ENCODE results near the gene BDH2. TPM values are rescaled to one million over a fixed set of nuclear protein-coding genes. Genes with fewer than 3 reads are reported as not detected.

Gene BDH2
- polyA plus RNA-seq, 1 donor from 2014 or later, result 12.9 TPM

DNA sequence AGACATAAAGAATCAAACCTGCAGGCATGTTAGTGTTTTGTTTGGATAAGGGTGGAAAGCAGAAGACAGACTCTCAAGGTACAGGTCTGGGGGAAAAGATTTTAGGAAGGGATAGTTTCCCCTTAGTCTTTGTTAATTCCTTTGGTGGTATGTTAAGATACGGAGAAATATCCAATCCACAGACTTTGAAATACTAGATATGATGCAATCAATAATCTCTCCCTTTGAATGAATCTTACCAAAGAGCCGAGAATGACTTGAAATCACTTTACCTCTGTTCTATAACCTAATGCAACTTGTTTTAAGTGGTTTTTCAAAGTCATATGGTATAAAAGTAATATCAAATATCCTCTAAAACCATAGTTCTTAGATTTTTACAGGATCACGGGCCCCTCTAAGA lies 5.3 kb upstream of the BDH2 start:
- Histone ChIP-seq H2AFZ (ENCODE audit: low read depth, low read length) (no peak overlapping the region), H3K27ac (ENCODE audit: low read length) (no peak overlapping the region), H3K9ac (ENCODE audit: low read length) (no peak overlapping the region), H3K79me2 (replicated peaks; ENCODE audit: insufficient read depth, low read length) (no peaks in the 10 kb centered on the region), H3K36me3 (ENCODE audit: insufficient read depth, low read length) (no peaks in the 10 kb centered on the region), H3K9me2 (ENCODE audit: insufficient read depth, low read length) (no peaks in the 10 kb centered on the region), H3K4me2 (ENCODE audit: low read length) (no peak overlapping the region), H4K20me1 (ENCODE audit: insufficient read depth) (no peaks in the 10 kb centered on the region), H3F3A (ENCODE audit: insufficient read depth, low read length, poor library complexity, severe bottlenecking) (no peaks in the 10 kb centered on the region), H3K4me3 (ENCODE audit: low read length) (no peak overlapping the region), H3K9me3 (ENCODE audit: low read length) (no peaks in the 10 kb centered on the region), H3K27me3 (ENCODE audit: insufficient read depth, low read depth, low read length) (no peaks in the 10 kb centered on the region)
- no peak for TF ChIP-seq EZH2 (IDR thresholded peaks at IDR 0.05; ENCODE audit: borderline replicate concordance, insufficient read depth, low read length, poor library complexity, severe bottlenecking)
- no peak for TF ChIP-seq TAF1 (IDR thresholded peaks at IDR 0.05; ENCODE audit: low read depth)
- TF ChIP-seq MXI1 (conservative IDR thresholded peaks at IDR 0.05; ENCODE audit: poor library complexity, severe bottlenecking), result no peak
- no peak for TF ChIP-seq SMC3 (conservative IDR thresholded peaks at IDR 0.05; ENCODE audit: poor library complexity)
- TF ChIP-seq EP300 (conservative IDR thresholded peaks at IDR 0.05; ENCODE audit: poor library complexity, severe bottlenecking), result no peak
- TF ChIP-seq, protein P1, sequence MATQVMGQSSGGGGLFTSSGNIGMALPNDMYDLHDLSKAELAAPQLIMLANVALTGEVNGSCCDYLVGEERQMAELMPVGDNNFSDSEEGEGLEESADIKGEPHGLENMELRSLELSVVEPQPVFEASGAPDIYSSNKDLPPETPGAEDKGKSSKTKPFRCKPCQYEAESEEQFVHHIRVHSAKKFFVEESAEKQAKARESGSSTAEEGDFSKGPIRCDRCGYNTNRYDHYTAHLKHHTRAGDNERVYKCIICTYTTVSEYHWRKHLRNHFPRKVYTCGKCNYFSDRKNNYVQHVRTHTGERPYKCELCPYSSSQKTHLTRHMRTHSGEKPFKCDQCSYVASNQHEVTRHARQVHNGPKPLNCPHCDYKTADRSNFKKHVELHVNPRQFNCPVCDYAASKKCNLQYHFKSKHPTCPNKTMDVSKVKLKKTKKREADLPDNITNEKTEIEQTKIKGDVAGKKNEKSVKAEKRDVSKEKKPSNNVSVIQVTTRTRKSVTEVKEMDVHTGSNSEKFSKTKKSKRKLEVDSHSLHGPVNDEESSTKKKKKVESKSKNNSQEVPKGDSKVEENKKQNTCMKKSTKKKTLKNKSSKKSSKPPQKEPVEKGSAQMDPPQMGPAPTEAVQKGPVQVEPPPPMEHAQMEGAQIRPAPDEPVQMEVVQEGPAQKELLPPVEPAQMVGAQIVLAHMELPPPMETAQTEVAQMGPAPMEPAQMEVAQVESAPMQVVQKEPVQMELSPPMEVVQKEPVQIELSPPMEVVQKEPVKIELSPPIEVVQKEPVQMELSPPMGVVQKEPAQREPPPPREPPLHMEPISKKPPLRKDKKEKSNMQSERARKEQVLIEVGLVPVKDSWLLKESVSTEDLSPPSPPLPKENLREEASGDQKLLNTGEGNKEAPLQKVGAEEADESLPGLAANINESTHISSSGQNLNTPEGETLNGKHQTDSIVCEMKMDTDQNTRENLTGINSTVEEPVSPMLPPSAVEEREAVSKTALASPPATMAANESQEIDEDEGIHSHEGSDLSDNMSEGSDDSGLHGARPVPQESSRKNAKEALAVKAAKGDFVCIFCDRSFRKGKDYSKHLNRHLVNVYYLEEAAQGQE (IDR thresholded peaks at IDR 0.05; ENCODE audit: borderline replicate concordance), result no peak
- TF ChIP-seq RAD21 (conservative IDR thresholded peaks at IDR 0.05), result no peak
- TF ChIP-seq, protein P2, sequence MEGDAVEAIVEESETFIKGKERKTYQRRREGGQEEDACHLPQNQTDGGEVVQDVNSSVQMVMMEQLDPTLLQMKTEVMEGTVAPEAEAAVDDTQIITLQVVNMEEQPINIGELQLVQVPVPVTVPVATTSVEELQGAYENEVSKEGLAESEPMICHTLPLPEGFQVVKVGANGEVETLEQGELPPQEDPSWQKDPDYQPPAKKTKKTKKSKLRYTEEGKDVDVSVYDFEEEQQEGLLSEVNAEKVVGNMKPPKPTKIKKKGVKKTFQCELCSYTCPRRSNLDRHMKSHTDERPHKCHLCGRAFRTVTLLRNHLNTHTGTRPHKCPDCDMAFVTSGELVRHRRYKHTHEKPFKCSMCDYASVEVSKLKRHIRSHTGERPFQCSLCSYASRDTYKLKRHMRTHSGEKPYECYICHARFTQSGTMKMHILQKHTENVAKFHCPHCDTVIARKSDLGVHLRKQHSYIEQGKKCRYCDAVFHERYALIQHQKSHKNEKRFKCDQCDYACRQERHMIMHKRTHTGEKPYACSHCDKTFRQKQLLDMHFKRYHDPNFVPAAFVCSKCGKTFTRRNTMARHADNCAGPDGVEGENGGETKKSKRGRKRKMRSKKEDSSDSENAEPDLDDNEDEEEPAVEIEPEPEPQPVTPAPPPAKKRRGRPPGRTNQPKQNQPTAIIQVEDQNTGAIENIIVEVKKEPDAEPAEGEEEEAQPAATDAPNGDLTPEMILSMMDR (IDR thresholded peaks at IDR 0.05; ENCODE audit: poor library complexity, severe bottlenecking), result no peak
- TF ChIP-seq POLR2AphosphoS5 (IDR thresholded peaks at IDR 0.05), result no peak

DNA sequence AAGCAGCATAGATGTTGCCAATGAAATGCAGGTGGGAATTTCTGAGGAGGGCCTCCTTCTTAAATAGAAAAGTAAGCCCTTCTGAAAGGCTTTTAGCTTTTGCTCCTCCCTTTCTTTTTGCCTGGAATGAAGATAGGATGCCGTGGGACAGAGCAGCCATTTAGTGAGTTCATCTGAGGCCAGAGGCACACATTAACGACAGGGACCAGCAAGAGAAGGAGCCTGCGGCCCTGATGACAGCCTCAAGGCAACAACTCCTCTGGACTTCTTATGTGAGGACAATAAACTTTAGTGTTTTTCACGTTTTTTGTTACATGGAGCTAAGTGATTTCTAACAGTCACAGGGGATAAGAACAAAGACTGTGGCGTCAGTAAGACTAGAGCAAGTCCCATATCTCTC lies 1.1 kb upstream of the BDH2 start:
- Histone ChIP-seq H3K79me2 (replicated peaks; ENCODE audit: insufficient read depth, low read length) (peaks cover 11% of the 10 kb centered on the region), H3K9me2 (ENCODE audit: insufficient read depth, low read length) (no peaks in the 10 kb centered on the region), H3F3A (ENCODE audit: insufficient read depth, low read length, poor library complexity, severe bottlenecking) (no peaks in the 10 kb centered on the region), H2AFZ (ENCODE audit: low read depth, low read length) (no peak overlapping the region), H3K4me2 (ENCODE audit: low read length) (no peak overlapping the region), H4K20me1 (ENCODE audit: insufficient read depth) (no peaks in the 10 kb centered on the region), H3K9me3 (ENCODE audit: low read length) (no peaks in the 10 kb centered on the region), H3K27me3 (ENCODE audit: insufficient read depth, low read depth, low read length) (no peaks in the 10 kb centered on the region), H3K27ac (ENCODE audit: low read length) (no peak overlapping the region), H3K9ac (ENCODE audit: low read length) (no peak overlapping the region), H3K36me3 (ENCODE audit: insufficient read depth, low read length) (no peaks in the 10 kb centered on the region), H3K4me3 (ENCODE audit: low read length) (no peak overlapping the region)
- TF ChIP-seq MXI1 (conservative IDR thresholded peaks at IDR 0.05; ENCODE audit: poor library complexity, severe bottlenecking), result no peak
- TF ChIP-seq EP300 (conservative IDR thresholded peaks at IDR 0.05; ENCODE audit: poor library complexity, severe bottlenecking), result no peak
- no peak for TF ChIP-seq EZH2 (IDR thresholded peaks at IDR 0.05; ENCODE audit: borderline replicate concordance, insufficient read depth, low read length, poor library complexity, severe bottlenecking)
- TF ChIP-seq, protein P2 (IDR thresholded peaks at IDR 0.05; ENCODE audit: poor library complexity, severe bottlenecking), result no peak
- no peak for TF ChIP-seq TAF1 (IDR thresholded peaks at IDR 0.05; ENCODE audit: low read depth)
- TF ChIP-seq RAD21 (conservative IDR thresholded peaks at IDR 0.05), result no peak
- TF ChIP-seq, protein P1 (IDR thresholded peaks at IDR 0.05; ENCODE audit: borderline replicate concordance), result no peak
- no peak for TF ChIP-seq SMC3 (conservative IDR thresholded peaks at IDR 0.05; ENCODE audit: poor library complexity)
- no peak for TF ChIP-seq POLR2AphosphoS5 (IDR thresholded peaks at IDR 0.05)
